ENCODE measurements around the gene RUNDC1.
"Not testable (repeated sequence)": the region's sequence is repeated elsewhere in the genome, so short reads cannot be mapped to it uniquely, and the experiment has no call there.

The RUNDC1 gene

DNA sequence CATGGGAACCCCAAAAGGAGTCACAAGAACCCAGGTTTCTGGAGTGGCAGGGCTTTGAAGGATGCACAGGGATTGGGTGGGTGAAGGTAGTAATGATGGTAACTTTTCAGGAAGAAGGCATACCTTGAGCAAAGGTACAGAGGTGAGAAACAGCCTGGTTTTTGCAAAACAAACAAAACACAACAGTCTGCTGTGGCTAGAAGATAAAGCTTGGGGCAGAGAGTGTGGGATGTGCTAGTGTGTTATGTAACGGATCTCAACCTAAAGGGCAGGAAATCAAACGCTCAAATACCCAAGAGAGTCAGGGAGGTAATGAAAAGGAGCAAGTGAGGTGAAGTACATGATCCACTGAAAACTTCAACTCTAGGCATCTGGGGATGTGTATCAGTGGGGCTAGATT is 5.1 kb upstream of the RUNDC1 start:
- TF ChIP-seq POLR2A (IDR thresholded peaks at IDR 0.05; ENCODE audit: low read depth, low read length) = no peak
- no peak for TF ChIP-seq POLR2AphosphoS5 (IDR thresholded peaks at IDR 0.05; ENCODE audit: low read depth, low read length)
- no peak for TF ChIP-seq TAF1 (IDR thresholded peaks at IDR 0.05; ENCODE audit: borderline replicate concordance, low read depth, low read length)
- FAIRE-seq = no peak
- DNase-seq (ENCODE audit: insufficient read length) = no peak

DNA sequence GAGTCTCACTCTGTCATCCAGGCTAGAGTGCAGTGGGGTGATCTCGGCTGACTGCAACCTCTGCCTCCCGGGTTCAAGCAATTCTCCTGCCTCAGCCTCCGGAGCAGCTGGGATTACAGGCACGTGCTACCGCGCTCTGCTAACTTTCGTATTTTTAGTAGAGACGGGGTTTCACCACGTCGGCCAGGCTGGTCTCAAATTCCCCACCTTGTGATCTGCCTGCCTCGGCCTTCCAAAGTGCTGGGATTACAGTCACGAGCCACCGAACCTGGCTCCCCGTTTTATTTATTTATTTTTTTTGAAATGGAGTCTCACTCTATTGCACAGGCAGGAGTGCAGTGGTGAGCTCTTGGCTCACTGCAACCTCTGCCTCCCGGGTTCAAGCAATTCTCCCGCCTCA is 4.7 kb upstream of the RUNDC1 start:
- not testable (repeated sequence) for DNase-seq (ENCODE audit: insufficient read length); FAIRE-seq

DNA sequence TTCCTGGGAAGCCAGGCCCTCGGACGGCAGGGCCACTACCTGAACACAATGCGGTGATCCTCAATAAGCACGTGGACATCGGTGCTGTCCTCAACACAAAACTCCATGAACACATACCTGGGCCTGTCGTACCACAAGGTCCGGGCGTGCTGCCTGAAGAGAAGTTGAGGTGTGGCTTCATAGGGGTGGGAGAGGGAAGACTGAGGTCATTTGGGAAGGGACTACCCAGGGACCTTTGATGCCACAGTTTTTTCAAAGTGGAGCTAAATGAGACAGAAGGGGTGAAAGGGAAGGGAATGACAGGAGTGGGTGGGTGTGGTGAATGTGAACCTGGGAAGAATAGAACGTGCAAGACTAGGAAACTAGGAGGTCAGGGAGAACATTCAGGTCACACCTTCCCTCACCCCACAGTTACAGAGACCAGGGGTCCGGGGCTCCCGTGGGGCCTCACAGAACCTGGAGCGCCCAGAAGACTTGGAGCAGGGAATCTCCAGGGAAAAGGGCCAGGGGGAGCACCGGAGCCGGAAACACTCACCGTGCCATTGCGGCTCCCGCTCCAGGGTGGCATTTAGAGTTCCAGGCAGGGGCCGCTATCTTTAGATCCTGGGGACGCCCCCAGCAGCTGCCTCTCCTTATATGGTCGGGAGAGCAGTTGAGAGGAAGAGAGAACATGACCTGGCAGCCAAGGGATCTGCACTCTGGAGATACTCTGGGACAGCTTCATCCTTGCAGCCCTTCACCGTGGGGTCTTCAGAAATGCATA is 673 bp upstream of the RUNDC1 start, which contains the start of gene PTGES3L:
TSS of gene PTGES3L (minus strand) at position 570 of the 763 bp plus-strand sequence. CDS start at position 543, 27 bp downstream.
- FAIRE-seq = no peak

GRCh38 chr17:42980766-42981397 is 517 bp downstream of the RUNDC1 start:
- peak; percentile 83 for FAIRE-seq
- DNase-seq (ENCODE audit: insufficient read length) = peak; percentile 60
- TF ChIP-seq POLR2A (IDR thresholded peaks at IDR 0.05; ENCODE audit: low read depth, low read length) (peak; percentile 58; the same call in 1 of the 2 replicates), TAF1 (IDR thresholded peaks at IDR 0.05; ENCODE audit: borderline replicate concordance, low read depth, low read length) (no peak), POLR2AphosphoS5 (IDR thresholded peaks at IDR 0.05; ENCODE audit: low read depth, low read length) (peak; percentile 62; the same call in 1 of the 2 replicates)

More for the DNA sequence above, 673 bp upstream of the RUNDC1 start, which contains the start of gene PTGES3L:
- no peak for TF ChIP-seq POLR2AphosphoS5 (IDR thresholded peaks at IDR 0.05; ENCODE audit: low read depth, low read length)
- TF ChIP-seq POLR2A (IDR thresholded peaks at IDR 0.05; ENCODE audit: low read depth, low read length) = no peak
- TF ChIP-seq TAF1 (IDR thresholded peaks at IDR 0.05; ENCODE audit: borderline replicate concordance, low read depth, low read length) = no peak
- peak; percentile 45 for DNase-seq (ENCODE audit: insufficient read length)

- FAIRE-seq (no peak), DNase-seq (ENCODE audit: insufficient read length) (no peak)
- no peak for TF ChIP-seq POLR2AphosphoS5 (IDR thresholded peaks at IDR 0.05; ENCODE audit: low read depth, low read length)
Observed at GRCh38 chr17:42982266-42982665, 1.9 kb downstream of the RUNDC1 start.

- peak; percentile 67 for FAIRE-seq
- DNase-seq (ENCODE audit: insufficient read length) = no peak
- TF ChIP-seq POLR2A (IDR thresholded peaks at IDR 0.05; ENCODE audit: low read depth, low read length) (no peak), TAF1 (IDR thresholded peaks at IDR 0.05; ENCODE audit: borderline replicate concordance, low read depth, low read length) (no peak), POLR2AphosphoS5 (IDR thresholded peaks at IDR 0.05; ENCODE audit: low read depth, low read length) (no peak)
Observed at GRCh38 chr17:42985225-42985624, 4.9 kb downstream of the RUNDC1 start.

DNA sequence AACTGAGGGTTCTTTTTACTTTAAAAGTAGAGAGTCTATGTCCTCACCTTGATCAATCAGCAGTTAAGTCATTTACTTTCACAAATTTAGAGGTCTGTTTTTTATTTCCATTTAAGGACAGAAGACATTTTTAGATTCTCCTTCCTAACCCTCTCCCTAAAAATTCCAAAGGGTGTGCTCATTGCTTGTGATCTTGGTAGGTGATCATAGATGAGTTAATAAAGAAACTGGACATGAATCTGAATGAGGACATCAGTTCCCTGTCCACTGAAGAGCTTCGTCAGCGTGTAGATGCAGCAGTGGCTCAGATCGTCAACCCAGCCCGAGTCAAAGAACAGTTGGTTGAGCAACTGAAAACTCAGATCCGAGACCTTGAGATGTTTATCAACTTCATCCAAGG is 8.8 kb downstream of the RUNDC1 start:
- FAIRE-seq = no peak
- no peak for DNase-seq (ENCODE audit: insufficient read length)
- TF ChIP-seq POLR2AphosphoS5 (IDR thresholded peaks at IDR 0.05; ENCODE audit: low read depth, low read length) (no peak), TAF1 (IDR thresholded peaks at IDR 0.05; ENCODE audit: borderline replicate concordance, low read depth, low read length) (no peak), POLR2A (IDR thresholded peaks at IDR 0.05; ENCODE audit: low read depth, low read length) (no peak)

- FAIRE-seq (no peak), DNase-seq (ENCODE audit: insufficient read length) (no peak)
- TF ChIP-seq POLR2AphosphoS5 (IDR thresholded peaks at IDR 0.05; ENCODE audit: low read depth, low read length) (no peak), TAF1 (IDR thresholded peaks at IDR 0.05; ENCODE audit: borderline replicate concordance, low read depth, low read length) (no peak), POLR2A (IDR thresholded peaks at IDR 0.05; ENCODE audit: low read depth, low read length) (no peak)
Observed at GRCh38 chr17:42989726-42990652, 9.6 kb downstream of the RUNDC1 start.

GRCh38 chr17:42991471-42991870 is 11.1 kb downstream of the RUNDC1 start:
- FAIRE-seq (no peak), DNase-seq (ENCODE audit: insufficient read length) (no peak)
- no peak for TF ChIP-seq POLR2A (IDR thresholded peaks at IDR 0.05; ENCODE audit: low read depth, low read length)

- TF ChIP-seq POLR2AphosphoS5 (IDR thresholded peaks at IDR 0.05; ENCODE audit: low read depth, low read length) (no peak), TAF1 (IDR thresholded peaks at IDR 0.05; ENCODE audit: borderline replicate concordance, low read depth, low read length) (no peak), POLR2A (IDR thresholded peaks at IDR 0.05; ENCODE audit: low read depth, low read length) (no peak)
- no peak for DNase-seq (ENCODE audit: insufficient read length)
- no peak for FAIRE-seq
Observed at GRCh38 chr17:42992872-42993271, 12.5 kb downstream of the RUNDC1 start.

- FAIRE-seq; DNase-seq (ENCODE audit: insufficient read length): not testable (repeated sequence)
Observed at GRCh38 chr17:42993913-42994312, 13.5 kb downstream of the RUNDC1 start.
